NAMALWA (cell line): ENCODE results near the gene FGF6.
A peak's percentile ranks its signal among the peaks of the same experiment; 100 is the strongest.

ENCODE experiments used
- DNase-seq: peaks from one replicate; pipeline ENCODE4 v3.0.0-alpha.2; 2015; ENCODE audit warnings: low spot score

The FGF6 gene

GRCh38 chr12:4447151-4447550, 1.5 kb upstream of the FGF6 start:
- no peak for DNase-seq

DNA sequence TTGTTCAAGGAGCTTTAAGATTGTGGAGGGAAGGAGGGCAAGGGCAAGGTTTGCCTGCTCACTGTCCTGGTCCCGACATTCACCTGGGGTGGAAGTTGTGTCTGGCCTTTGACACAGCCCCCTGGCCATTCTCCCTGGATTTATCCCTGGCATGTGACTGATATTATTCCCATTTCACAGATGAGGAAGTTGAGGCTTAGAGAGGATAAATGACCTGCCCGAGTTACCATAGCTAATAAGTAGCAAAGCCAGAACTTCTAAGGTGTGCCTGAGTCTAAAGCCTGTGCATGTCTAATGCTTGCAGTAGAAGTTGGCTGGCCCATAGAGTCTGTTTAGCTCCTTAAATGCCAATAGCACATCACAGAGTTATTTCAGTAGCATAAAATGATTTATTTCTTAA, 720 bp upstream of the FGF6 start:
- no peak for DNase-seq

- DNase-seq, result no peak
Observed at GRCh38 chr12:4444031-4444430, 1.6 kb downstream of the FGF6 start.

DNA sequence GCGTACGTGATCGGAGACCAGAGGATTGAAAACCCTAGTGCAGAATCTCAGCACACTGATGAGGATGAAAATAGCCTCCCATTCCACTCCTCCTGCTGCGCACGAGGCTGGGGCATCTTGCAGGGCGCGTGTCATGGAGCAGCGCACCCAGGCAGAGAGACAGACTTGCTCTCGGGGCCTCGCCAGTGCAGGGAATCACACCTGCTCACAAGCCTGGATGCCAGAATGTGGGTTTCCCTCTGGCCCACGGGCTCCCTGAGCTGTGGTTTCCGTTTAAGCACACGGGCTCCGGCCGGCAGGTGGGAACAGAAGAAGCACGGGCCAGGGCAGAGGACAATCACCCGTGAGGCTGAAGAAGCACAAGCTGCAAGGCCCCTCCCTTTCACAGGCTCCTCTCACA, 2.0 kb downstream of the FGF6 start:
- DNase-seq, result no peak

DNA sequence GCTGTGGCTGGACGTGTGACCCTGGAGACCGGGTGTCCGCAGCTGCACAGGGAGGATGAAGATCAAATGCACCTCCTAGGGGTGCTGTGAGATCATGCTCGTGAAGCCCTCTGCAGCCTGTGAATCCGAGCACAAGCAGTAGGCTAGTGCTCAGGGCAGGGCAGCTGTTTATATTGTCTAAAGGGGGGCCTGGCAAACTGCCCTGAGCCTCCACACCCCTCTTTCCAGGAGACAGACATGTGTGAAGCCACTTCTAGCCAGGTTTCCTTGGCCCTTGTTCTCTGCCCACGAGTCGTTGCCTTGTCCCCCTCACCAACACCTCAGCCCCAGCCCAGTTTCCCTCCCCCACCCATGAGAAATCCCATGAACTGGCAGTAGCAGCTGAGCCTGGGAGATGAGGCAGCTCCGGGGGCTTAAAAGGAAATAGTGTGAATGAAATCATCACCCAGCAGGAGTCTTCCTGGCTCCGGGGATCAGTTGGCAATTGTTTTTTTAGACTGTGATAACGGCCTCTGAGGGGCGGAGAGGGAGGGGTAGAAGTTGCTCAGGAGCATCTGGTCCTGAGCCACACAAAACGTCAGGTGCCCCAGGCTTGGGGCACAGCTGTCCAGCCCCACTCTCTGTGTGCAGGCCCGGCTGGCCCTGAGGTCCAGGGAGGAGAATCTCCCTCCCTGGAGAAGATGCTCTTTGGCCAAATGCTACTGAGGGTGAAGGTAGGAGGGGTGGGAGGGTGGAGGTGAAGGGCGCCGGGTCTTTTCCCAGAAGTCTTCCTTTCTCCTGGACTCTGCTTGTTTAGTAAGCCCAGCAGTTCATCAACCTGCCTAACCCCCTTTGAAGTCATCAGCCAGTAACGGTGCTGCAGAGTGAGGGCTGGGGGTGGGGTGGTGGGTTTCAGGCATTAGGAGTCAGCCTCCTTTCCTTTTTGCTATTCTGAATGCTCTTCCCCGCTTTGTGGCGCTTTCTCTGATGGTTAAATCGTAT, 4.0 kb downstream of the FGF6 start:
- no peak for DNase-seq

- DNase-seq, result no peak
Observed at GRCh38 chr12:4440187-4440941, 5.3 kb downstream of the FGF6 start.

DNA sequence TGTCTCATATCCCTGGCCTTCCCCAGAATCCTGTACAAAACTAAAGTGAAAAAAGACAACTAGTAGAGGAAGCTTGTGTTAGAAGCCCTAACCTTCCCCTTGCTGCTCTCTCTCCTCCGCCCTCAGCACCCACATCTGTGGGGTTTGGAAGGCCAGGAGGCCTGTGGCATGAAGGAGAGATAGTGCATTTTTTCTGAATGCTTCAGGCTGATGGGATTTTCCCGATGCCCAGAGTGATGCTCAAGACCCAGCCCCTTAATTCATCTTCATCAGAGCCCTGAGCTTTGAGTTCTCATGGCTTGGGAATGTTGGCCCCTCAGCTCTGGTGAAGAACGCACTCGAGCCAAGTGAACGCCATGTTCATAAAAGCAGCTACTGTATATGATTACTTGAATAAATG, 5.9 kb downstream of the FGF6 start:
- DNase-seq, result no peak

DNA sequence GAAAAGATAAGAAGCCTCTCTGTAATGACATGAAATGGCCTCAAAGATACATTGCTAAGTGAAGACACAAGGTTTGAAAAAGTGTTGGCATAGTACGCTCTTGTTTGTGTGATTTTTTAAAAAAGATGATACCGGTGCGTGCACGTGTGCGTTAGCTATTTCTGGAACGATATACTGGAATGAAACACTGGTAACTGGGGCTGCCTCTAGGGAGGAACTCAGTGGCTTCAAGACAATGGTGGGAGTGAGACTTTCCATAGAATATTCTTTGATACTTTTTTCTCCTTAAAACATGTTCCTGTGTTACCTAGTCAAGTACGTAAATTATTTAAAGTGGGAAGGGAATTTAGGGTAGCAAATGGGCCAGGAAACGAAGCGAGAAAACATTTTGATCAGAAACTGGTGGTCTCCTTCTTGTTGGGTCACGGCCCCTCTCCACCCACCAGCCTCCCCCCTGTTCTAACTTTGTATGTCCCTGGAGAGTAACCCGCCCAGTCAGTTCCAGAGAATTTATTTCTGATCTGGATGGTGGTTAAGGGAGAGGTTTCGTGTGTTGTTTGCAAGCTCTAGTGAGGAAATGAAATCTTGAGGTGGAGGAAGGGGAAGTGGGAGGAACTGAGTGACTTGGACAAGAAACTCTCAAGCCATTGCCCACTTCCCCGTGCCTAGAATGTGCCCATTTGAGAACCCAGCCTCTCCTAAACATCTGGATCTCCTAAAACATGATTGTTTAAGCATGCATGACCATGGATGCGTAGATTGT, 6.6 kb downstream of the FGF6 start:
- DNase-seq, result no peak

GRCh38 chr12:4435537-4435936, 10.1 kb downstream of the FGF6 start:
- DNase-seq, result no peak

- DNase-seq, result no peak
Observed at GRCh38 chr12:4434706-4435425, 10.7 kb downstream of the FGF6 start.

GRCh38 chr12:4434301-4434700, 11.3 kb downstream of the FGF6 start:
- no peak for DNase-seq

DNA sequence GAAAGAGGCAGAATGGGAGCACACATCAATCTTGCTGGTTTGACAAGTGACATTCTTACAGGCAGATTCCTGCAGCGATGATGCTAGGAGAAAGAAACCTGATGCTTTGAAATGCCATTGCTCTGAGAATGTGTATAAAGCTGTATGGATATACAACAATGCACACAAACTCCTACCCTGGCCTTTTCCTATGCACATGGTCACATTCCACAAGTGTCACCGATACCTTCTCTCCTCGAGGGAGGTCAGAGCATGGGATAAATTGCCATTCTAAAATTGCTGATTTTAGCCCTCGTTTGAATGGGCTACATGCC, 11.9 kb downstream of the FGF6 start:
- no peak for DNase-seq

- DNase-seq, result no peak
Observed at GRCh38 chr12:4432878-4433744, 12.5 kb downstream of the FGF6 start.

DNA sequence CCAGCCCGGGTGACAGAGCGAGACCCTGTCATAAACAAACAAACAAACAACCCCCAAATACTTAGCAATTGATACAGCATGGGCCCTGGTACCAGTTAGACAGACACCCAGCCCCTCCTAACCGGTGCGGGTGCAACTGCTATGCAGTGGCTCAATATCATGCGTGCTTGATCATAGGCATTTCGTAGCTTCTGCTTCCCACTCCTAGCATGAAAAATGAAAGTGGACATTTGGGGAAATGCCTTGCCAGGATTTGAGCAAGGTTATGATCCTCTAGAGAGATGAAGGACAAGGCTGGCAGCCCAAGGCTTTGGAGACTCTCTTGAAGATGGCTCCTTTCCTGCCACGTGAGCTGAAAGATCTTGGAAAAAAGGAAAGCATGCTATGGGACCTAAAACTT, 13.7 kb downstream of the FGF6 start:
- DNase-seq, result no peak

DNA sequence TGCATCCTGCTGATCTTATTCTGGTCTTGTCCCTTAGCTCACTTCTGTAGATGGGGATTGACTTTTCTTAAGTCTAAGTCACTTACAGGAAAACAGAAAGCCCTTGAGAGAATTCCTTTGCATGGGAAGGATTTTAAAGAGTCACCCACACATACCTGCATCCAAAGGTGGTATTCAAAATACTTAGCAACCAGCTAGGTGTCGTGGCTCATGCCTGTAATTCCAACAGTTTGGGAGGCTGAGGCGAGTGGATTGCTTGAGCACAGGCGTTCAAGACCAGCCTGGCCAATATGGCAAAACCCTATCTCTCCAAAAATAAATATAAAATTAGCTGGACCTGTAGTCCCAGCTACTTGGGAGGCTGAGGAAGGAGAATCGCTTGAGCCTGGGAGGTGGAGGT, 14.2 kb downstream of the FGF6 start:
- no peak for DNase-seq

- DNase-seq, result no peak
Observed at GRCh38 chr12:4424422-4424821, 21.2 kb downstream of the FGF6 start.

DNA sequence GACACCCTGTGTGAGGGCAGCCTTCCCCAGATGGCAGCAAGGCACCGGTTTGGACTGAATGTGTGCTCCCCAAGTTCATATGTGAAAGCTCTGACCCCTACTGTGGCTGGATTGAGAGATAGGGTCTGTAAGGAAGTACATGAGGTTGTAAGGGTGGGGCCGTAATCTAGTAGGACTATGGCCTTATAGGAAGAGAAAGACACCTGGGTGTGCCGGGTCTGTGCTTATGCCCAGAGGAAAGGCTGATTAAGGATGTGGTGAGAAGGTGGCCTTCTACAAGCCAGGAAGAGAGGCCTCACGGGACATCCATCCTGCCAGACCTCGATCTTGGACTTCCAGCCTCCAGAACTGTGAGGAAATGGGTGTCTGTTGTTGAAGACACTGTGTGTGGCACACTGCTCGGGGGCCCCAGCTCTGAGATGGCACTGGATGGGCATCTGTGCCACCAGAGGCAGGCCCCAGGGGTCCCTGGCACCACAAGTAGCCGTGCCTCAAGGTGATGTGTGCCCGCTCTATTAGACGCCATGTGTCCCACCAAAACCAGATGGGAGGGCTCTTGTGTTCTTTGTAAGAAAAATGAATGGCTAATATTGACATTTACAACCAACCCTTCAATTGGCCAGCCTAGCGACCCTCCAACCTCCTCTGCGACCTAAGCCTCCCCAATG, 22.0 kb downstream of the FGF6 start:
- no peak for DNase-seq

GRCh38 chr12:4422985-4423384, 22.6 kb downstream of the FGF6 start:
- DNase-seq, result no peak

- DNase-seq, result peak; percentile 66
Observed at GRCh38 chr12:4421590-4422031, 24.0 kb downstream of the FGF6 start.

- no peak for DNase-seq
Observed at GRCh38 chr12:4420138-4420670, 25.4 kb downstream of the FGF6 start.
